Measurements from ENCODE around the gene MYH9.

DNA sequence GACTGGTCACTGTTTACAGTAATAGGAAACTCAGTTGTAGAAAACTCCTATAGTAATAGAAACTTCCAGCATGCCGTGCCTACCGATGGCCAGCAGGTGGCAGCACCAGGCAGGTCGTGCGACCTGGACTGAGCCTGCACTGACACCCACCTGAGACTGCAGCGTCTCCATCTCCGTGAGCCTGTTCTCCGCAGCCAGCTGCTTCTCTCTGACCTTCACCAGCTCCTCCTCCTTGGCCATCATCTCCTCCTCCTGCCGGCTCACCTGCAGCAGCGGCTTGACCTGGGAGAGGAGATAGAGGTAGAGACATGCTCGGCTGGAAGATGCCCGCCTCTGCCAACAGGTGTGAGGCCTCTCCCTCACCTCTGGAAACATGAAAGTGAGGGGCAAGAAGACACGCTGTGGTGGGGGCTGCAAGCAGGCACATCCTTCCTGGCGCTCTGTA lies 86.4 kb downstream of the MYH9 start:
- TF ChIP-seq, protein P1, sequence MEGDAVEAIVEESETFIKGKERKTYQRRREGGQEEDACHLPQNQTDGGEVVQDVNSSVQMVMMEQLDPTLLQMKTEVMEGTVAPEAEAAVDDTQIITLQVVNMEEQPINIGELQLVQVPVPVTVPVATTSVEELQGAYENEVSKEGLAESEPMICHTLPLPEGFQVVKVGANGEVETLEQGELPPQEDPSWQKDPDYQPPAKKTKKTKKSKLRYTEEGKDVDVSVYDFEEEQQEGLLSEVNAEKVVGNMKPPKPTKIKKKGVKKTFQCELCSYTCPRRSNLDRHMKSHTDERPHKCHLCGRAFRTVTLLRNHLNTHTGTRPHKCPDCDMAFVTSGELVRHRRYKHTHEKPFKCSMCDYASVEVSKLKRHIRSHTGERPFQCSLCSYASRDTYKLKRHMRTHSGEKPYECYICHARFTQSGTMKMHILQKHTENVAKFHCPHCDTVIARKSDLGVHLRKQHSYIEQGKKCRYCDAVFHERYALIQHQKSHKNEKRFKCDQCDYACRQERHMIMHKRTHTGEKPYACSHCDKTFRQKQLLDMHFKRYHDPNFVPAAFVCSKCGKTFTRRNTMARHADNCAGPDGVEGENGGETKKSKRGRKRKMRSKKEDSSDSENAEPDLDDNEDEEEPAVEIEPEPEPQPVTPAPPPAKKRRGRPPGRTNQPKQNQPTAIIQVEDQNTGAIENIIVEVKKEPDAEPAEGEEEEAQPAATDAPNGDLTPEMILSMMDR (IDR thresholded peaks at IDR 0.05; ENCODE audit: low read depth, low read length, missing input control): peak; percentile 93
- TF ChIP-seq REST (IDR thresholded peaks at IDR 0.05) (no peak), EGR1 (IDR thresholded peaks at IDR 0.05; ENCODE audit: low read depth in 2 of 2) (no peak), FOXA1 (IDR thresholded peaks at IDR 0.05) (no peak)
- TF ChIP-seq, protein P2, sequence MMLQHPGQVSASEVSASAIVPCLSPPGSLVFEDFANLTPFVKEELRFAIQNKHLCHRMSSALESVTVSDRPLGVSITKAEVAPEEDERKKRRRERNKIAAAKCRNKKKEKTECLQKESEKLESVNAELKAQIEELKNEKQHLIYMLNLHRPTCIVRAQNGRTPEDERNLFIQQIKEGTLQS (IDR thresholded peaks at IDR 0.05): no peak
